ENCODE data around the gene RBFOX1. TPM values are rescaled to one million over a fixed set of nuclear protein-coding genes. Genes with fewer than 3 reads are reported as not detected.

The RBFOX1 gene
- total RNA-seq, 1 donor from 2014 or later: not detected

- H3K4me3 ChIP-seq (ENCODE audit: low read depth, low read length): no peak overlapping the region
- DNase-seq (ENCODE audit: low read depth): no peak
- TF ChIP-seq CTCF (conservative IDR thresholded peaks at IDR 0.05; ENCODE audit: low read depth, low read length): no peak
Observed at GRCh38 chr16:7391694-7392093, 59.0 kb downstream of the RBFOX1 start.

GRCh38 chr16:7392206-7392605 lies 59.6 kb downstream of the RBFOX1 start:
- TF ChIP-seq CTCF (conservative IDR thresholded peaks at IDR 0.05; ENCODE audit: low read depth, low read length): no peak
- no peak overlapping the region for H3K4me3 ChIP-seq (ENCODE audit: low read depth, low read length)
- DNase-seq (ENCODE audit: low read depth): no peak

GRCh38 chr16:7393680-7394079 lies 61.0 kb downstream of the RBFOX1 start:
- no peak overlapping the region for H3K4me3 ChIP-seq (ENCODE audit: low read depth, low read length)
- DNase-seq (ENCODE audit: low read depth): no peak
- TF ChIP-seq CTCF (conservative IDR thresholded peaks at IDR 0.05; ENCODE audit: low read depth, low read length): no peak

GRCh38 chr16:7394720-7395336 lies 62.2 kb downstream of the RBFOX1 start:
- no peak for DNase-seq (ENCODE audit: low read depth)
- no peak for TF ChIP-seq CTCF (conservative IDR thresholded peaks at IDR 0.05; ENCODE audit: low read depth, low read length)
- H3K4me3 ChIP-seq (ENCODE audit: low read depth, low read length): no peak overlapping the region

- DNase-seq (ENCODE audit: low read depth): peak; percentile 12
- H3K4me3 ChIP-seq (ENCODE audit: low read depth, low read length): no peak overlapping the region
- TF ChIP-seq CTCF (conservative IDR thresholded peaks at IDR 0.05; ENCODE audit: low read depth, low read length): no peak
Observed at GRCh38 chr16:7397901-7398300, 65.3 kb downstream of the RBFOX1 start.

GRCh38 chr16:7398536-7398935 lies 65.9 kb downstream of the RBFOX1 start:
- no peak for DNase-seq (ENCODE audit: low read depth)
- TF ChIP-seq CTCF (conservative IDR thresholded peaks at IDR 0.05; ENCODE audit: low read depth, low read length): no peak
- H3K4me3 ChIP-seq (ENCODE audit: low read depth, low read length): no peak overlapping the region

- no peak for DNase-seq (ENCODE audit: low read depth)
- no peak for TF ChIP-seq CTCF (conservative IDR thresholded peaks at IDR 0.05; ENCODE audit: low read depth, low read length)
- no peak overlapping the region for H3K4me3 ChIP-seq (ENCODE audit: low read depth, low read length)
Observed at GRCh38 chr16:7399296-7399695, 66.7 kb downstream of the RBFOX1 start.

Measured in epithelial cell of proximal tubule (primary cell).